H9 (cell line): ENCODE data around the gene SLC5A1. TPM values are rescaled to one million over a fixed set of nuclear protein-coding genes. Genes with fewer than 3 reads are reported as not detected.

Source experiments
- DNase-seq: peaks from one replicate; pipeline ENCODE4 v3.0.0-alpha.2; 2017
- H2AFZ ChIP-seq: one replicate; pipeline ENCODE4 v1.6.1; 2013; ENCODE audit warnings: mild to moderate bottlenecking, low read length, control low read depth, moderate library complexity
- H2AK5ac ChIP-seq: 2 replicates; pipeline ENCODE4 v1.6.1; 2013; ENCODE audit warnings: low read length, control low read depth, mixed read lengths; ENCODE audit not compliant: insufficient read length
- H2BK120ac ChIP-seq: one replicate; pipeline ENCODE4 v1.6.1; 2013; ENCODE audit warnings: low read depth, mild to moderate bottlenecking, low read length, control low read depth, inconsistent platforms; ENCODE audit not compliant: poor library complexity, severe bottlenecking
- H2BK12ac ChIP-seq: 2 replicates; pipeline ENCODE4 v1.6.1; 2013; ENCODE audit warnings: low read length, control low read depth, mixed read lengths, low read depth; ENCODE audit not compliant: insufficient read length
- H2BK15ac ChIP-seq: 2 replicates; pipeline ENCODE4 v1.6.1; 2013; ENCODE audit warnings: low read depth, low read length, control low read depth
- H2BK20ac ChIP-seq: one replicate; pipeline ENCODE4 v1.6.1; 2013; ENCODE audit warnings: low read depth, mild to moderate bottlenecking, low read length, control low read depth, inconsistent platforms; ENCODE audit not compliant: poor library complexity, severe bottlenecking
- H2BK5ac ChIP-seq: 2 replicates; pipeline ENCODE4 v1.6.1; 2013; ENCODE audit warnings: low read length, control low read depth, mixed read lengths; ENCODE audit not compliant: insufficient read length
- H3K14ac ChIP-seq: 2 replicates; pipeline ENCODE4 v1.6.1; 2013; ENCODE audit warnings: low read length, control low read depth; ENCODE audit not compliant: insufficient read depth
- H3K18ac ChIP-seq: 2 replicates; pipeline ENCODE4 v1.6.1; 2013; ENCODE audit warnings: low read depth, mild to moderate bottlenecking, mixed read lengths, low read length, control low read depth; ENCODE audit not compliant: insufficient read length
- H3K23ac ChIP-seq: 2 replicates; pipeline ENCODE4 v1.6.1; 2013; ENCODE audit warnings: low read length, control low read depth, mixed read lengths, low read depth; ENCODE audit not compliant: insufficient read length
- H3K23me2 ChIP-seq: 2 replicates; pipeline ENCODE4 v1.6.1; 2013; ENCODE audit warnings: low read depth, mild to moderate bottlenecking, mixed read lengths, low read length, control low read depth; ENCODE audit not compliant: insufficient read length, poor library complexity, severe bottlenecking
- H3K27ac ChIP-seq: 2 replicates; pipeline ENCODE4 v1.5.1; 2013; ENCODE audit warnings: low read length, control low read depth, mixed read lengths, low read depth; ENCODE audit not compliant: insufficient read length
- H3K27me3 ChIP-seq: 2 replicates; pipeline ENCODE4 v1.6.1; 2013; ENCODE audit warnings: low read length, control low read depth, inconsistent platforms; ENCODE audit not compliant: insufficient read depth
- H3K4ac ChIP-seq: 2 replicates; pipeline ENCODE4 v1.6.1; 2013; ENCODE audit warnings: low read depth, mild to moderate bottlenecking, control low read depth, inconsistent platforms, low read length, moderate library complexity
- H3K4me1 ChIP-seq: 2 replicates; pipeline ENCODE4 v1.6.1; 2013; ENCODE audit warnings: low read length, control low read depth, inconsistent platforms; ENCODE audit not compliant: insufficient read depth
- H3K4me2 ChIP-seq: 2 replicates; pipeline ENCODE4 v1.6.1; 2013; ENCODE audit warnings: low read length, control low read depth, mixed read lengths; ENCODE audit not compliant: insufficient read length, insufficient read depth
- H3K56ac ChIP-seq: 2 replicates; pipeline ENCODE4 v1.6.1; 2013; ENCODE audit warnings: low read depth, mild to moderate bottlenecking, mixed read lengths, low read length, control low read depth; ENCODE audit not compliant: insufficient read length
- H3K79me1 ChIP-seq: 2 replicates; pipeline ENCODE4 v1.6.1; 2013; ENCODE audit warnings: low read depth, mild to moderate bottlenecking, moderate library complexity, low read length, control low read depth, inconsistent platforms; ENCODE audit not compliant: insufficient read depth, poor library complexity, severe bottlenecking
- H3K79me2 ChIP-seq: 2 replicates; pipeline ENCODE4 v1.6.1; 2013; ENCODE audit warnings: low read length, control low read depth, inconsistent platforms; ENCODE audit not compliant: insufficient read depth
- H3K9ac ChIP-seq: 2 replicates; pipeline ENCODE4 v1.6.1; 2013; ENCODE audit warnings: low read length, control low read depth, mixed read lengths; ENCODE audit not compliant: insufficient read length; ENCODE audit errors: extremely low read depth
- H3K9me3 ChIP-seq: one replicate; pipeline ENCODE4 v1.6.1; 2013; ENCODE audit warnings: low read depth, low read length, inconsistent platforms; ENCODE audit not compliant: control insufficient read depth
- H3T11ph ChIP-seq: one replicate; pipeline ENCODE4 v1.6.1; 2013; ENCODE audit warnings: mild to moderate bottlenecking, low read length, control low read depth, inconsistent platforms
- H4K20me1 ChIP-seq: one replicate; pipeline ENCODE4 v1.6.1; 2013; ENCODE audit not compliant: control insufficient read depth, insufficient read length, insufficient read depth
- H4K5ac ChIP-seq: 2 replicates; pipeline ENCODE4 v1.6.1; 2013; ENCODE audit warnings: low read depth, mild to moderate bottlenecking, mixed read lengths, low read length, control low read depth; ENCODE audit not compliant: insufficient read length
- H4K8ac ChIP-seq: replicated peaks from 2 replicates; pipeline ENCODE4 v1.6.1; 2013; ENCODE audit warnings: low read length, control low read depth, mixed read lengths, low read depth; ENCODE audit not compliant: insufficient read length
- H4K91ac ChIP-seq: 2 replicates; pipeline ENCODE4 v1.6.1; 2013; ENCODE audit warnings: low read depth, mild to moderate bottlenecking, moderate library complexity, mixed read lengths, low read length, control low read depth; ENCODE audit not compliant: insufficient read length
- H3K27ac Mint-ChIP-seq, 3 experiments: 2 replicates in 2 of 3; 3 replicates in 1 of 3; pipeline ENCODE4 v1.8.0; 2020 to 2021; ENCODE audit warnings: mixed read lengths in 3 of 3, mild to moderate bottlenecking in 1 of 3, moderate library complexity in 1 of 3
- H3K27me3 Mint-ChIP-seq: 2 replicates; pipeline ENCODE4 v1.8.0; 2021; ENCODE audit warnings: low read depth, mild to moderate bottlenecking, moderate library complexity, mixed read lengths
- H3K36me3 Mint-ChIP-seq, 3 experiments: 2 replicates in 2 of 3; 3 replicates in 1 of 3; pipeline ENCODE4 v1.8.0; 2020 to 2021; ENCODE audit warnings: low read depth in 3 of 3, mixed read lengths in 3 of 3; ENCODE audit not compliant: insufficient read depth in 1 of 3
- H3K4me1 Mint-ChIP-seq, 2 experiments: 2 replicates each; pipeline ENCODE4 v1.8.0; 2020; ENCODE audit warnings: mixed read lengths in 2 of 2
- H3K4me3 Mint-ChIP-seq, 2 experiments: 2 replicates in 1 of 2; 3 replicates in 1 of 2; pipeline ENCODE4 v1.8.0; 2020 to 2021; ENCODE audit warnings: mild to moderate bottlenecking in 2 of 2, mixed read lengths in 2 of 2, moderate library complexity in 1 of 2
- H3K9me3 Mint-ChIP-seq, 2 experiments: 2 replicates in 1 of 2; 3 replicates in 1 of 2; pipeline ENCODE4 v1.8.0; 2020; ENCODE audit warnings: mild to moderate bottlenecking in 2 of 2, mixed read lengths in 2 of 2, moderate library complexity in 1 of 2
- CTCF ChIP-seq: fragments of 200-600 bp; sonication (generic); conservative IDR thresholded peaks from 3 replicates; pipeline ENCODE4 v1.8.0; 2021; ENCODE audit warnings: antibody characterized with exemption, mild to moderate bottlenecking
- WGBS: extraction: QIAGEN DNeasy Blood & Tissue Kit; methylation state at CpG from one replicate; pipeline ENCODE4 v1.1.7; 2013; ENCODE audit warnings: missing lambda C conversion rate, low lambda C conversion rate, mixed read lengths; ENCODE audit not compliant: insufficient read length; ENCODE audit errors: extremely low coverage; 5-methylcytosine and 5-hydroxymethylcytosine counted together
- total RNA-seq: library from RNA; stranded (reverse); gene quantifications from 2 replicates; pipeline ENCODE4 v1.2.1, GENCODE V29; 2021

SLC5A1 gene
- total RNA-seq, 1 experiment from 2014 or later, result not detected

GRCh38 chr22:32050678-32051515 is 7.8 kb downstream of the SLC5A1 start:
- DNase-seq, result peak; percentile 50
- no peaks in the 10 kb centered on the region for H3K9me3 ChIP-seq
- H3K79me1 ChIP-seq, result no peaks in the 10 kb centered on the region
- H3K4ac ChIP-seq, result no peak overlapping the region
- no peaks in the 10 kb centered on the region for H3K9me3 Mint-ChIP-seq
- H3K14ac ChIP-seq, result 0 out of 2 replicates have a peak overlapping the region, but pooled peaks have one; percentile 26
- H3K36me3 Mint-ChIP-seq, result no peaks in the 10 kb centered on the region; a peak in 1 of 7 replicates
- no peak overlapping the region for H4K91ac ChIP-seq
- H3K4me1 ChIP-seq, result no peaks in the 10 kb centered on the region
- H3K4me2 ChIP-seq, result no peak overlapping the region
- no peak overlapping the region for H4K8ac ChIP-seq
- no peaks in the 10 kb centered on the region for H3K79me2 ChIP-seq
- no peak overlapping the region for H3K23ac ChIP-seq
- no CpG with 5 or more reads among the region's 5 CpGs for WGBS
- no peak overlapping the region for H3K9ac ChIP-seq
- H3K23me2 ChIP-seq, result no peaks in the 10 kb centered on the region
- H3K27ac Mint-ChIP-seq, result no peak overlapping the region
- no peak overlapping the region for H3K4me3 Mint-ChIP-seq
- peaks cover 70% of the 10 kb centered on the region for H3K27me3 Mint-ChIP-seq
- H3K4me1 Mint-ChIP-seq, result peaks cover 11 to 16% of the 10 kb centered on the region in 2 experiments; a peak in 3 of 4 replicates
- no peak overlapping the region for H3K56ac ChIP-seq
- no peak overlapping the region for H4K5ac ChIP-seq
- H3K27ac ChIP-seq, result no peak overlapping the region
- peak overlapping the region; percentile 15 for H2AFZ ChIP-seq
- H2BK15ac ChIP-seq, result no peak overlapping the region
- no peaks in the 10 kb centered on the region for H3K27me3 ChIP-seq
- H3K18ac ChIP-seq, result no peak overlapping the region
- no peak overlapping the region for H2BK120ac ChIP-seq
- no peak for TF ChIP-seq CTCF
- H2BK20ac ChIP-seq, result no peak overlapping the region
- H2BK5ac ChIP-seq, result no peak overlapping the region
- no peak overlapping the region for H2BK12ac ChIP-seq
- no peaks in the 10 kb centered on the region for H4K20me1 ChIP-seq
- no peak overlapping the region for H2AK5ac ChIP-seq
- H3T11ph ChIP-seq, result no peak overlapping the region
